Measurements from ENCODE around the gene OSBP2.
A peak's percentile ranks its signal among the peaks of the same experiment; 100 is the strongest.
"Not testable (repeated sequence)": the region's sequence is repeated elsewhere in the genome, so short reads cannot be mapped to it uniquely, and the experiment has no call there.

OSBP2 gene

GRCh38 chr22:30676565-30676964, 18.1 kb upstream of the OSBP2 start:
- DNase-seq (ENCODE audit: low read depth in 2 of 2): not testable (repeated sequence)

- DNase-seq (ENCODE audit: low read depth in 2 of 2): not testable (repeated sequence)
These were observed 14.6 kb upstream of the OSBP2 start for GRCh38 chr22:30679895-30680690.

GRCh38 chr22:30680991-30681770, 13.5 kb upstream of the OSBP2 start:
- DNase-seq (ENCODE audit: low read depth in 2 of 2): no peak

- DNase-seq (ENCODE audit: low read depth in 2 of 2): no peak
These were observed 12.8 kb upstream of the OSBP2 start for GRCh38 chr22:30681831-30682230.

GRCh38 chr22:30685178-30685577, 9.5 kb upstream of the OSBP2 start:
- no peak for DNase-seq (ENCODE audit: low read depth in 2 of 2)

- no peak for DNase-seq (ENCODE audit: low read depth in 2 of 2)
These were observed 7.3 kb upstream of the OSBP2 start for GRCh38 chr22:30687358-30687757.

GRCh38 chr22:30689622-30690021, 5.1 kb upstream of the OSBP2 start:
- no peak for DNase-seq (ENCODE audit: low read depth in 2 of 2)

- no peak for DNase-seq (ENCODE audit: low read depth in 2 of 2)
These were observed 3.5 kb upstream of the OSBP2 start for GRCh38 chr22:30691204-30691603.

- peak; percentile 24 to 45 for DNase-seq (ENCODE audit: low read depth in 2 of 2)
These were observed 469 bp upstream of the OSBP2 start for GRCh38 chr22:30694171-30694639.

GRCh38 chr22:30695351-30695851, 727 bp downstream of the OSBP2 start:
- no peak for DNase-seq (ENCODE audit: low read depth in 2 of 2)

- DNase-seq (ENCODE audit: low read depth in 2 of 2): no peak
These were observed 1.4 kb downstream of the OSBP2 start for GRCh38 chr22:30695871-30696655.

- DNase-seq (ENCODE audit: low read depth in 2 of 2): no peak
These were observed 3.3 kb downstream of the OSBP2 start for GRCh38 chr22:30697975-30698374.

GRCh38 chr22:30701872-30702271, 7.2 kb downstream of the OSBP2 start:
- DNase-seq (ENCODE audit: low read depth in 2 of 2): no peak

GRCh38 chr22:30702856-30703255, 8.2 kb downstream of the OSBP2 start:
- no peak for DNase-seq (ENCODE audit: low read depth in 2 of 2)

GRCh38 chr22:30704978-30705377, 10.3 kb downstream of the OSBP2 start:
- no peak for DNase-seq (ENCODE audit: low read depth in 2 of 2)

GRCh38 chr22:30705710-30706651, 11.3 kb downstream of the OSBP2 start:
- no peak for DNase-seq (ENCODE audit: low read depth in 2 of 2)

GRCh38 chr22:30709980-30710379, 15.3 kb downstream of the OSBP2 start:
- DNase-seq (ENCODE audit: low read depth in 2 of 2): not testable (repeated sequence)

- DNase-seq (ENCODE audit: low read depth in 2 of 2): no peak
These were observed 17.4 kb downstream of the OSBP2 start for GRCh38 chr22:30712094-30712493.

GRCh38 chr22:30714062-30714461, 19.4 kb downstream of the OSBP2 start:
- DNase-seq (ENCODE audit: low read depth in 2 of 2): no peak

GRCh38 chr22:30717331-30717921, 22.8 kb downstream of the OSBP2 start:
- no peak for DNase-seq (ENCODE audit: low read depth in 2 of 2)

All from stimulated activated CD4-positive, alpha-beta T cell treated with anti-CD3 and anti-CD28 coated beads, Interleukin-12 subunit alpha, Interleukin-12 subunit beta, amount 100 ng/mL, for 24 hours (primary cell).